AG10803 (cell line): ENCODE measurements around the gene ITPR1.
A peak's percentile ranks its signal among the peaks of the same experiment; 100 is the strongest.

ENCODE experiments used
- DNase-seq: peaks from one replicate; pipeline ENCODE4 v3.0.0; 2010; ENCODE audit warnings: low read depth
- H3K4me3 ChIP-seq: 2 replicates; pipeline ENCODE4 v1.5.1; 2011; ENCODE audit warnings: mild to moderate bottlenecking, low read length, control low read depth
- CTCF ChIP-seq: conservative IDR thresholded peaks from 2 replicates; pipeline ENCODE4 v1.5.1; 2011; ENCODE audit warnings: mild to moderate bottlenecking, low read length, control low read depth, inconsistent platforms

Gene ITPR1

GRCh38 chr3:4471907-4472306 is 21.2 kb upstream of the ITPR1 start:
- DNase-seq, result no peak
- H3K4me3 ChIP-seq, result no peak overlapping the region
- TF ChIP-seq CTCF, result no peak

- H3K4me3 ChIP-seq, result no peak overlapping the region
- no peak for TF ChIP-seq CTCF
- DNase-seq, result no peak
These were observed 20.8 kb upstream of the ITPR1 start for GRCh38 chr3:4472312-4472711.

GRCh38 chr3:4472766-4473165 is 20.4 kb upstream of the ITPR1 start:
- TF ChIP-seq CTCF, result no peak
- H3K4me3 ChIP-seq, result no peak overlapping the region
- DNase-seq, result no peak

- no peak for TF ChIP-seq CTCF
- no peak overlapping the region for H3K4me3 ChIP-seq
- DNase-seq, result peak; percentile 9
These were observed 18.3 kb upstream of the ITPR1 start for GRCh38 chr3:4474683-4475490.

- no peak overlapping the region for H3K4me3 ChIP-seq
- TF ChIP-seq CTCF, result no peak
- no peak for DNase-seq
These were observed 17.3 kb upstream of the ITPR1 start for GRCh38 chr3:4475804-4476203.

GRCh38 chr3:4476496-4476895 is 16.7 kb upstream of the ITPR1 start:
- no peak for TF ChIP-seq CTCF
- DNase-seq, result no peak
- H3K4me3 ChIP-seq, result no peak overlapping the region

GRCh38 chr3:4478261-4478660 is 14.9 kb upstream of the ITPR1 start:
- TF ChIP-seq CTCF, result no peak
- no peak overlapping the region for H3K4me3 ChIP-seq
- no peak for DNase-seq
